Measurements from ENCODE around the gene PARP8. TPM values are rescaled to one million over a fixed set of nuclear protein-coding genes. Genes with fewer than 3 reads are reported as not detected.
"Not testable (repeated sequence)": the region's sequence is repeated elsewhere in the genome, so short reads cannot be mapped to it uniquely, and the experiment has no call there.

The PARP8 gene, protein sequence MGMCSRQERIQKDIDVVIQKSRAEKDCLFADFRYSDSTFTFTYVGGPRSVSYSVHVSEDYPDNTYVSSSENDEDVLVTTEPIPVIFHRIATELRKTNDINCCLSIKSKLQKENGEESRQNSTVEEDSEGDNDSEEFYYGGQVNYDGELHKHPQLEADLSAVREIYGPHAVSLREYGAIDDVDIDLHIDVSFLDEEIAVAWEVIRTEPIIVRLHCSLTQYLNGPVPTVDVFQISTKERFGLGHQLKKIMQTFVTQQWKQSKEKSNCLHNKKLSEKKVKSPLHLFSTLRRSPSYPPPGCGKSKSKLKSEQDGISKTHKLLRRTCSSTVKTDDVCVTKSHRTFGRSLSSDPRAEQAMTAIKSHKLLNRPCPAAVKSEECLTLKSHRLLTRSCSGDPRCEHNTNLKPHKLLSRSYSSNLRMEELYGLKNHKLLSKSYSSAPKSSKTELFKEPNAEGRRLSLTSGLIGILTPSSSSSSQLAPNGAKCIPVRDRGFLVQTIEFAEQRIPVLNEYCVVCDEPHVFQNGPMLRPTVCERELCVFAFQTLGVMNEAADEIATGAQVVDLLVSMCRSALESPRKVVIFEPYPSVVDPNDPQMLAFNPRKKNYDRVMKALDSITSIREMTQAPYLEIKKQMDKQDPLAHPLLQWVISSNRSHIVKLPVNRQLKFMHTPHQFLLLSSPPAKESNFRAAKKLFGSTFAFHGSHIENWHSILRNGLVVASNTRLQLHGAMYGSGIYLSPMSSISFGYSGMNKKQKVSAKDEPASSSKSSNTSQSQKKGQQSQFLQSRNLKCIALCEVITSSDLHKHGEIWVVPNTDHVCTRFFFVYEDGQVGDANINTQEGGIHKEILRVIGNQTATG
- total RNA-seq, result 3.8 and 8.5 TPM in 2 replicates
- 12.8 TPM for polyA plus RNA-seq (2012)

DNA sequence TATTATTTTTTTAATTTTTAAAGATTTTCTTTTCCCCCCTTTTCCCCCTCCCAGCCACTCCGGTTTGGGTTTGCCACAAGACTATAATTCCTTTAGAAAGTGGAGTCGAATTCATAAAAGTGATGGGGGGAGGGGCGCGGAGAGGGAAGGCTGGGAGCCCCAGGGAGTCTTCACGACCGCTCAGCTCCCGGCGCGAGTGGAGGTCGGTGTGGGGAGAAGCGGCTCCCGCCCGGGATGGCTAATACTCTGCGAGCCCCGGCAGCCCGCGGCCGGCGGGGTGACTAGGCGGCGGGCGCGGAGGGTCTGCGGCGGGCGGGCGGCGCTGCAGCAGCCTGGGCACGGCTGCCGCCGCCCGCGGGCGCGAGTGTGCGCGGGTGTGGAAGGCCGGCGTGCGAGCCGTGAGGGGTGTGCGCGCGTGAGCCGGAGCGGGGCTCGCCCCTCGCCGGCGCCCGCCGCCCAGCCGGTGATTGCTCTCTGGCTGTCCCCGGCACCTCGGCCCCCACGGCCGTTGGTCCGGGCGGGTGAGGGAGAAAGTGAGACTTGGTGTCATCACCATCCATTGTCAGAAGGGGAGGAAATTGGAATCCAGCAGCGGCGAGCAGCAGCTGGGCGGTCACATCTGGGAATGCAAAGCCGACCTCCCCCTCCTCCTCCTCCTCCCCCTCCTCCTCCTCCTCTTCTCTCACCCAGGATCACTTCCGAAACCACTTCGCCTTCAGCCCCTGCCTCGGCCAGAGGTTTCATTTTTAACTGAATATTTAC lies at the start of gene PARP8:
Gene PARP8, plus strand, starts transcription at position 377 of the 762 bp plus-strand sequence. CDS start 459 bp downstream, outside the sequence.
- DNase-seq (ENCODE audit: low read depth), result peak; percentile 49

DNA sequence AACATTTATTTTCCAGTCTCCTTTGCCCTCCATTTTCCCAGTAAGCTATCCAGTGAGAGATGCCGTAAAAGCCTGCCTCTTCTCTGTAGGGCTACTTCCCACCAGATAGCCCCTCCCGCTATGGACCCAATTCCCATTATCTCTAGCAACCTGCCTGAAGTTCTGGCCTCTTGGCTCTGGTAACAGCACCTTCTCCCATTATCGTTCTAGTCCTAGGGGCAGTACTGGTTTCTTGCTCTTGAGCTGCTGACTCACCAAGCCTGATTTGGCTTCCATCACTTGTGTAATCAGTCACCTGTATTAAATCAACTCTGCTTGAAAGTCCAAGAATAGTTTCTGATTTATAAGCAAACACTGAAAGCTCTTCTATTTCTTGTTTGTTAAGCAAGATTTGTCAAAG lies 42.8 kb upstream of the PARP8 start:
- DNase-seq (ENCODE audit: low read depth), result no peak

DNA sequence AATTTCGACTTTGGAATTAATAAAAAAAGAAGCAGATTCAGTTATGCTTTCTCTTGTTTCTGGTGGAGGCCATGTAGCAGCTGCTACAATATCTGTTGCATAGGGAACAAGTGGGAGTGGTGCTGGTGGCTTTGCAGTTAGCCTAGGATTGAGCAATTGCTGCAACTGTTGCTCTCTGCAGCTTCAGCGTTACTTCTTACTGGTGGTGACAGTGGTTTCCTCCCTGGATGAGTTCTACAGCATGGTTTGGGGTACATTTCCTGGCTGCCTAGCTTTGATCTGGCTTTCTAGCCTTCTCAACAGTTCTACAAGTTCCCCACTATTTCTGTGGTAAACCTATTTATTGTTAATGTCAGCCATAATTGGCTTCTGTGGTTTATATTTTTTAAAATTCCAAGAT lies 31.6 kb upstream of the PARP8 start:
- DNase-seq (ENCODE audit: low read depth), result peak; percentile 41

GRCh38 chr5:50637576-50637975 lies 28.9 kb upstream of the PARP8 start:
- DNase-seq (ENCODE audit: low read depth), result not testable (repeated sequence)

DNA sequence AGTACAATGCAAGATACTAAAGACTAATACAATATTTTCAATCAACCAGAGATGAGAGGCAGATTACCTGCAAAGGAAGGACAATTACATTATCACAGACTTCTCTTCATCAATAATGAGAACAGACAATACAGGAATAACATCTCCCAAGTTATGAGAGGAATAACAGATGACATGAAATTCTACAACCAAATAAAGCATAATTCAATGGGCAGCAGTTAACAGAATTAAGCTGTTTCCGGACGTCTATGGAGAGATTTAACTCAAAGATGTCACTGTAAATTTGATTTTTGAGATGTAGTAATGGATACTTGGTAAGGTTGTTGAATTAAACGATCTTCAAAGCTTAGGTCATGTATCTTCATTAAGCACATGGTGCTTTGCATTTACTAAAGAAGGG lies 19.8 kb upstream of the PARP8 start:
- DNase-seq (ENCODE audit: low read depth), result peak; percentile 4

DNA sequence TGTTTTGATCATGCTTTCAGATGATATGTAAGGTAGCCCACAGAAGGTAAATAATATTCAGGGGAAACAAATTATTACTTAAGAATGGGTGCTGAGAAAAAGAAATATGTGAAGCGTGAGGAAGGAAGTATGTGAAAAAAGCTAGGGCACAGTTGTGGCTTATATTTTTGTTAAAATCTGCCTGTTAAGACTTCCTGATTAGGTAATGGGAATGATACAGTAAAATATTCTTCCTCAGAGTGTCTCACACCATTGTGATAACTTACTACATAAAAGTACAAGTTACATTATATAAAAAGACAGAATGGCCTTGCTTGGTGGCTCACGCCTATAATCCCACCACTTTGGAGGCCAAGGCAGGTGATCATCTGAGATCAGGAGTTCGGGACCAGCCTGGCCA lies 18.7 kb upstream of the PARP8 start:
- DNase-seq (ENCODE audit: low read depth), result no peak

GRCh38 chr5:50653946-50654345 lies 12.5 kb upstream of the PARP8 start:
- DNase-seq (ENCODE audit: low read depth), result no peak

DNA sequence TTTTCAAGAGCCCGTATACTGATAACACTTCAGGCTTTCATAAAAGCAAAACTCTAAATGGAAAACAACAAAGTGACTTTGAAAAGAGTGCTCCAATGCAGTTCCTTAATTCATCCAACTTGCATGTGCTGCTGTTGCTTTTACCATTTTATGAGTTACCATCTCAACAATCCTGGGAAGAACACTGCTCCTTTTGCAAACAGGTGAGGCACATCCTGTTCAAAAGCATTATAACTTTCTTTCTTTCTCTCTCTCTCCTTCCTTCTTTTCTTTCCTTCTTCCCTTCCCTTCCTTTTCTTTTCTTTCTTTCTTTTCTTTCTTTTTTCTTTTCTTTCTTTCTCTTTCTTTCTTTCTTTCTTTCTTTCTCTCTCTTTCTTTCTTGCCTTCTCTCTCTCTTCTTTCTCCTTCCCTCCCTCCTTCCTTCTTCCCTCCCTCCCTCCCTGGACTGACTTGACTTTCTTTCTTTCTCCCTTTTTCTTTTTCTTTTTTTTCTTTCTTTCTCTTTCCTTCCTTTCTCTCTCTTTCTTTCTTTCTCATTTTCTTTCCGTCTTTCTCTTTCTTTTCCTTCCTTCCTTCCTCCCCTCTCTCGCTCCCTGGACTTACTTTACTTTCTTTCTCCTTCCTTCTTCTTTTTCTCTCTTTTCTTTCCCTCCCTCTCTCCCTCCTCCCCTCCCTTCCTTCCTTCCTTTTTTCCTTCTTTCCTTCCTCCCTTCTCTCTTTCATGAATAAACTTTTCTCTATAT lies 11.2 kb upstream of the PARP8 start:
- DNase-seq (ENCODE audit: low read depth), result no peak

DNA sequence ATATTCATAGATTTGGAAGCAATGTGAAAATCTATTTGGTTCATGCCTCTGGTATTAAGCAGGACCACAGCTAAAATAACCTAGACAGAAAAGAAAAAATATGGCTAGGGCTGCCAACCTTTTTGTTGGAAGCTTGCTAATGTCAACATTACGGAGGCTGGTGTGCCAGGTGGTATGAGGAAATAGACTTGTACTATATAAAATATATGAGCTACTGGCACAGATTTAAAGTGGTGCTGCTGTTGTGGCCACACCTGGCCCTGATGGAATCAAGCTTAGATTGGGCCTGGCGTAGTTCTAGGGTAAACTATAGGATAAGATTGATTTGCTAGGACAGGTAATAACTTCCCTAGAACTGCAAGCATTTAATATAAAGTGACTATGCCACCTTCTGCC lies 10.6 kb upstream of the PARP8 start:
- DNase-seq (ENCODE audit: low read depth), result no peak

- DNase-seq (ENCODE audit: low read depth), result no peak
Measured at GRCh38 chr5:50657044-50657443, 9.4 kb upstream of the PARP8 start.

DNA sequence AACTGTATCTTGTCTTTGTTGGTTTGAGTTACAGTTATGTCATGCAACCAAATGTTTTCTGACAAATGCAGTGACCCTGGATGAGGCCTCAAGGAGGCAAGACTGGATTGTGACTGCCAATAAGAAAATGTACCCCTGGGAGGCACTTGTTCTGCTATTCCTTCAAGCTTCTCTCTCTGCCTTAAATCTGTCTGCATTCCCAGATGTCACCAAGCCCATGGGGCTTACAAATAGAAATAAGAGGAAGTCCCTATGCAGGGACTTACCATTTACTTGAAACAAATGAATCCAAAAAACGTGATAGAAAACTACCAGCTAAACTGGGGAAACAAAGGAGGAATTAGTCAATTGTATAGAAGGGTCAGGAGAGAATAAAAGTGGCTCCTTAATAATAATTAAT lies 8.2 kb upstream of the PARP8 start:
- DNase-seq (ENCODE audit: low read depth), result no peak

- no peak for DNase-seq (ENCODE audit: low read depth)
Measured at GRCh38 chr5:50663636-50664035, 2.8 kb upstream of the PARP8 start.

DNA sequence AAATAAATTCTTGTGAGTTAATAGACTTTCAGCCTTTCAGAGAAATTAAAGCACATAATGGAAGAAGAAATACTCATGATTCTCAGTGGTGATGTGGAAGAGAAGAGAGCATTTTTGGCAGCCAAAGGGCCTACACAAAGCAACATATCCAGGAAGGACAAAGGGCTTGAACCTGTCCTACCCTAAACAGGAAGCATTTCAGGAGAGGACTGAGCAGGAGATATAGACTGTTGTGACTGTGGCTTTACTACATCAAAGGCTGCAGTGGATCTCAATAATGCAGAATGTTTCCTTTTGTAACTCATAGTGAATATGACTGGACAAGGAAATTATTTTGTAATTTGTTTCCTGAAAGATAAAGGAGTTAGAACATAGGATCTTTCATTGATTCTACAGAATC lies 1.3 kb upstream of the PARP8 start:
- DNase-seq (ENCODE audit: low read depth), result no peak

DNA sequence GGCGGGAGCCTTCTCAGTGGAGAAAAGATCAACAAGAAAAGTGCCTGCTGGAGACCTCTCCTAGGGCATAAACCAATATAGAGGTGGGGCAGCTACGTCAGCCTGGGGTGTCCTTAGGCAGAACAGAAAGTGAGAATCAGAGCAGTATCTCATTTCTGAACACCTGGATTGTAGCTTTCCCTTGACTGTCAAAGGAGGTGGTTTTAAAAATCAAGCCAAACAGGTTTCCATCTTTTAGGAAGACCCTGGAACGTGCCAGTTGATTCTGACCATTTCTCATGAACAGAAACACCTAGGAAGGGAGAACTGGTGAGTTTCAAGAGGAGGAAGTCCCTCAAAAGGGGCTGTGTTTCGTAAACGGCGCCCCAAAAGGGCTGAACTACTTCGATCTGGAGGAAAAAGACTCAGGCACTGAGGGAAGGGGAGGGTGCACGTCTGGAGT lies 655 bp upstream of the PARP8 start:
- DNase-seq (ENCODE audit: low read depth), result not testable (repeated sequence)

- DNase-seq (ENCODE audit: low read depth), result peak; percentile 49
Measured at GRCh38 chr5:50667023-50667652, 701 bp downstream of the PARP8 start.

- DNase-seq (ENCODE audit: low read depth), result peak; percentile 62
Measured at GRCh38 chr5:50667653-50668595, 1.5 kb downstream of the PARP8 start.

DNA sequence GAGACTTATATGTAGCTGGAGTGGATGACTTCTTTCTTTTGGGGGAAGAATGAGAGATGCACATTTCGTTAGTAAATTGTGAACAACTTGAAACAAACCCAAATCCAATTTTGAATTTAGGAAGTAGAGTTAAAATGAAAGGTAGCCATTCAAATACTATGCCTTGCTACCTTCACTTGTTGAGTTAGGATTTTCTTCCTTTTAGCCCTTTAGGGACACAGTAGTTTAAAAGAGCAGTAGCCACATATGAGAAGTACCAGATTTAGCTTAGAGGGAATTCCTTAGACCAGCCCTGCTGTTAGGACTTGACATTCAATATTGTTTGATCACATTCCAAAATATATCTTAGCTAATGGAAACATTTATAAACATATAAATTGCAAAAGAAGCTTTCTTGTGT lies 2.2 kb downstream of the PARP8 start:
- not testable (repeated sequence) for DNase-seq (ENCODE audit: low read depth)

GRCh38 chr5:50672663-50673062 lies 6.2 kb downstream of the PARP8 start:
- DNase-seq (ENCODE audit: low read depth), result no peak

DNA sequence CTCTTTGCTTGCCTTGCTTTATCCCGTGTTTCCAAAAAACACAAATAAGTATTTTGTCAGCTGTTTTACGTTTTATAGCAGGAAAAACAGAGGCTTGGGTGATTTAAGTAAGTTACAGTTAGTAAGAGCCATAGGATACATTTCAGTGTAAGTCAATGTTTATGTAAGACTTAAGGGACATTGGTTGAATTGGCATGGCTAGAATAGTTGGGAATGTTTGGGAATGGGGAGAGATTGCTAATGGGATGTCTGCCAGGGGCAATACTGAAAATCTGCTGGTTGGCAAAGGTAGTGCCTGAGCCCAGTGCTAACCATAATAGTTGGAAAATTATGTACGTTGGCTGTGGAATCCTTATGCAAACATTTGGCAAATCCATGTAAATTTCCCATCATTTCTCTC lies 7.0 kb downstream of the PARP8 start:
- not testable (repeated sequence) for DNase-seq (ENCODE audit: low read depth)
